Measurements from ENCODE around the gene CERS5. TPM values are rescaled to one million over a fixed set of nuclear protein-coding genes. Genes with fewer than 3 reads are reported as not detected.

Gene CERS5
- total and polyA plus RNA-seq, 8 donors, result 12.9 to 84.3 (median 19.3) TPM

DNA sequence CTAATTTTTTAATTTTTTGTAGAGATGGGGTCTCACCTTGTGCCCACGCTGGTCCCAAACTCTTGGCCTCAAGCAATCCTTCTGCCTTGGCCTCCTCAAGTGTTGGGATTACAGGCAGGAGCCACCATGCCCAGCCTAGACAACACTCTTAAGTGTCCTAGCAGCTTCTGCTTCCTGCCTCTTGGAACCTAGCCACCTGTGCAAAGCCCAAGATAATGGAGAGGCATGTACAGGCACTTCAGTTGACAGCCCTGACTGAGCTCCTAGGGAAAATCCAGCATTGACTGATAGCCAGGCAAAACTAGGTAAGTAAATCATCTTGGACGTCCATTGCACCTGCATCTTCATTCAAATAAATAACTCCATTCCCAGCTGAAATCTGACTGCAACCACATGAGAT, 39.6 kb downstream of the CERS5 start:
- no peaks in the 10 kb centered on the region for H3K4me1 ChIP-seq
- no peaks in the 10 kb centered on the region for H3K9me3 ChIP-seq
- 60 to 68% methylated on average over 2 of the region's 2 CpGs for WGBS, 2 donors
- peaks cover 0 to 12% (median 0%) of the 10 kb centered on the region in 3 donors for H3K36me3 ChIP-seq
- ATAC-seq (peak in 2 of 4 donors; percentile 27 to 37), DNase-seq (no peak), FAIRE-seq (no peak)
- TF ChIP-seq, protein P1, sequence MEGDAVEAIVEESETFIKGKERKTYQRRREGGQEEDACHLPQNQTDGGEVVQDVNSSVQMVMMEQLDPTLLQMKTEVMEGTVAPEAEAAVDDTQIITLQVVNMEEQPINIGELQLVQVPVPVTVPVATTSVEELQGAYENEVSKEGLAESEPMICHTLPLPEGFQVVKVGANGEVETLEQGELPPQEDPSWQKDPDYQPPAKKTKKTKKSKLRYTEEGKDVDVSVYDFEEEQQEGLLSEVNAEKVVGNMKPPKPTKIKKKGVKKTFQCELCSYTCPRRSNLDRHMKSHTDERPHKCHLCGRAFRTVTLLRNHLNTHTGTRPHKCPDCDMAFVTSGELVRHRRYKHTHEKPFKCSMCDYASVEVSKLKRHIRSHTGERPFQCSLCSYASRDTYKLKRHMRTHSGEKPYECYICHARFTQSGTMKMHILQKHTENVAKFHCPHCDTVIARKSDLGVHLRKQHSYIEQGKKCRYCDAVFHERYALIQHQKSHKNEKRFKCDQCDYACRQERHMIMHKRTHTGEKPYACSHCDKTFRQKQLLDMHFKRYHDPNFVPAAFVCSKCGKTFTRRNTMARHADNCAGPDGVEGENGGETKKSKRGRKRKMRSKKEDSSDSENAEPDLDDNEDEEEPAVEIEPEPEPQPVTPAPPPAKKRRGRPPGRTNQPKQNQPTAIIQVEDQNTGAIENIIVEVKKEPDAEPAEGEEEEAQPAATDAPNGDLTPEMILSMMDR (IDR thresholded peaks at IDR 0.05), result no peak
- intact Hi-C loops (cut with DNase I), result no loop called here
- H3K4me3 ChIP-seq, result no peak overlapping the region
- H3K27me3 ChIP-seq, result no peaks in the 10 kb centered on the region
- no peak overlapping the region for H3K27ac ChIP-seq

DNA sequence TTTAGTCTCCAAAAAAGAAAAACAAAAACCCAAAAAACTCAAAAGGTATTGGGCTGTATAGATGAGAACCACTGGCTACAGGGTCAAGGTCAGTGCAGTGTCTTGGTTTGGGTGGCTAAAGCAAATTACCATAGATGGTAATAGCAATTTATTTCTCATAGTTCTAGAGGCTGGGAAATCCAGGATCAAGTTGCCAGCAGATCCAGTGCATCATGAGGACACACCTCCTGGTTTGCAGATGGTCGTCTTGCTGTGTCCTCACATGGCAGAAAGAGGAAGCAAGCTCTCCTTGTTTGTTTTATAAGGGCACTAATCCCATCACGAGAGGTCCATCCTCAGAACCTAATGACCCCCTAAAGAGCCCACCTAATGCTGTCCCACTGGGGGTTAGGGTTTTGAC, 44.0 kb downstream of the CERS5 start:
- Histone ChIP-seq H3K4me3 (no peak overlapping the region), H3K9me3 (no peaks in the 10 kb centered on the region), H3K27ac (no peak overlapping the region), H3K4me1 (no peaks in the 10 kb centered on the region), H3K36me3 (no peaks in the 10 kb centered on the region), H3K27me3 (no peaks in the 10 kb centered on the region)
- ATAC-seq, result no peak
- no peak for FAIRE-seq
- WGBS, 2 donors, result 85 to 87% methylated on average over 2 of the region's 2 CpGs
- intact Hi-C loops (cut with DNase I), result no loop called here
- DNase-seq, result no peak
- TF ChIP-seq, protein P1 (IDR thresholded peaks at IDR 0.05), result no peak

DNA sequence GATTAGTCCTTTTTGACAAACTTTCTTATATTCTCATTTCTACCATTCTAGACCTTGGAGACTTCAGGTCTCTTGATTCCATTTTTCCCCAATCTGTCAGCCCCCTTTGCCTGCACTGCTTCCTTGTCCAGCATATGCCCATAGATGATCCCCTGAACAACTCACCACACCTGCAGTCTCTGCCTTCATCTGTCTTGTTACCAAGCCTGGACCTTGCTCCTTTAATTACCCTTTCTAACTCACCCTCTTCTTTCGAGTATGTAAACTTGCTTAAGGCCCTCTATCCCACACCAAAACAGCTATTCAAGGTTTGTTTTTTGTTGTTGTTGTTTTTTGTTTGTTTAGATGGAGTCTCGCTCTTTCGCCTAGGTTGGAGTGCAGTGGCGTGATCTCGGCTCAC, 45.5 kb downstream of the CERS5 start:
- ATAC-seq, result no peak
- no peak for FAIRE-seq
- intact Hi-C loops (cut with DNase I), result no loop called here

DNA sequence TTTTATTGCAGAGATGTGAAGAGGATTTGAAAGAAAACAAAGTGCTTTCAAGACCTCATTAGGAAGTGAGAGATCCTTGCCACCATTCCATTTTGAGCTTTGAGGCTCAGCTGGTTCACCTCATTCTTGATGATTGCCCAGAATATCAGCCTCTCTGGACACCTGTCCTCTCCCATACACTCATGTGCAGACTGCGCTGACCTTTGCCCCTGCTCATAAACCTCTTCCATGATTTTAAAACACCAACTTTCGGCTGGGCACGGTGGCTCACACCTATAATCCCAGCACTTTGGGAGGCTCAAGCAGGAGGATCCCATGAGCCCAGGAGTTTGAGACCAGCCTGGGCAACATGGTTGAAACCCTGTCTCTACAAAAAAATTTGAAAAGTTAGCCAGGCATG, 46.2 kb downstream of the CERS5 start:
- DNase-seq (no peak), FAIRE-seq (no peak), ATAC-seq (no peak)
- WGBS, 2 donors, result 84 to 88% methylated on average over 3 of the region's 3 CpGs
- H3K4me1 ChIP-seq, result no peaks in the 10 kb centered on the region
- no peak overlapping the region for H3K4me3 ChIP-seq
- H3K27ac ChIP-seq, result no peak overlapping the region
- H3K36me3 ChIP-seq, result peaks cover 0 to 2% (median 0%) of the 10 kb centered on the region in 3 donors
- no peaks in the 10 kb centered on the region for H3K9me3 ChIP-seq
- H3K27me3 ChIP-seq, result no peaks in the 10 kb centered on the region
- TF ChIP-seq, protein P1 (IDR thresholded peaks at IDR 0.05), result no peak
- intact Hi-C loops (cut with DNase I), result no loop called here

More for the DNA sequence above, 45.5 kb downstream of the CERS5 start:
- no peak overlapping the region for H3K27ac ChIP-seq
- WGBS, 2 donors, result 84 to 95% methylated on average over 5 of the region's 5 CpGs
- no peak for DNase-seq
- H3K4me1 ChIP-seq, result no peaks in the 10 kb centered on the region
- no peaks in the 10 kb centered on the region for H3K27me3 ChIP-seq
- no peak overlapping the region for H3K4me3 ChIP-seq
- no peaks in the 10 kb centered on the region for H3K36me3 ChIP-seq
- H3K9me3 ChIP-seq, result no peaks in the 10 kb centered on the region
- TF ChIP-seq, protein P1 (IDR thresholded peaks at IDR 0.05), result no peak

DNA sequence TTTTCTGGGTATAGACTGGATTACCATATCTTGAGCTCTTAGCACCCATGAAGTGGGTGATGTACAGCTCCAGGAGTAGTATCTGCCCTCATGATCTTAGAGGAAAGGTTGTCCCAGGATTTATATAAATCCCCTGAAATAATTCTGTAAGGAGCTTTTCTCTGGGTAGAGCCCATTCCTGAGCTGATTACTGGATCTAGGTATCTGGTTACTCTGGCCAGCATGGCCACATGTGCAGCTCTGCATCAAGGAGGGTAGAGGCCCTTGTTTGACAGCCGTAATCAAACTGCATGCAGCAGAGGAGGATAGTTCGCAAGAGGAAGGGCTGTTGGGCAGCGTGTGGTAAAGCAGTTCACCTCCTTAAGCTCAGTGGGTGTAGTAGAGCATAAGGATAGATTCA, 46.6 kb downstream of the CERS5 start:
- ATAC-seq, result no peak
- WGBS, 2 donors, result 90 to 97% methylated on average over 3 of the region's 3 CpGs
- no peak overlapping the region for H3K4me3 ChIP-seq

More for the DNA sequence above, 46.6 kb downstream of the CERS5 start:
- Histone ChIP-seq H3K4me1 (no peaks in the 10 kb centered on the region), H3K27ac (no peak overlapping the region), H3K36me3 (peaks cover 0 to 5% (median 0%) of the 10 kb centered on the region in 3 donors), H3K9me3 (no peaks in the 10 kb centered on the region), H3K27me3 (no peaks in the 10 kb centered on the region)
- intact Hi-C loops (cut with DNase I), result no loop called here
- DNase-seq (no peak), FAIRE-seq (no peak)
- TF ChIP-seq, protein P1 (IDR thresholded peaks at IDR 0.05), result no peak

Data from pancreas (tissue), 10 donors.